CD14-positive monocyte (primary cell): ENCODE measurements around the gene IKZF3. TPM values are rescaled to one million over a fixed set of nuclear protein-coding genes. Genes with fewer than 3 reads are reported as not detected.

ENCODE experiments used
- DNase-seq, 3 donors: peaks; one replicate each; pipeline ENCODE4 v3.0.0-alpha.2; 2011 to 2022
- H2AFZ ChIP-seq: 2 replicates; pipeline ENCODE4 v1.6.0; 2012; ENCODE audit warnings: mild to moderate bottlenecking, low read depth, low read length, inconsistent platforms; ENCODE audit not compliant: insufficient read depth, poor library complexity, severe bottlenecking
- H3K27ac ChIP-seq, 2 donors: 1 replicate in 1 of 2; 2 replicates in 1 of 2; pipeline ENCODE4 v1.5.1; 2012 to 2013; ENCODE audit warnings: low read length in 2 of 2, control low read depth in 1 of 2, inconsistent platforms in 1 of 2, low read depth in 1 of 2, mild to moderate bottlenecking in 1 of 2
- H3K27me3 ChIP-seq, 2 donors: one replicate each; pipeline versions ENCODE4 v1.6.0 to v1.6.1; 2011 to 2013; ENCODE audit warnings: low read length in 2 of 2; ENCODE audit not compliant: control insufficient read depth in 2 of 2, insufficient read depth in 2 of 2
- H3K36me3 ChIP-seq, 2 donors: replicated peaks in 1 of 2; 1 replicate in 1 of 2; 2 replicates in 1 of 2; pipeline versions ENCODE4 v1.5.1 to v1.6.1; 2012 to 2013; ENCODE audit warnings: low read length in 2 of 2, control low read depth in 1 of 2, inconsistent platforms in 1 of 2, mild to moderate bottlenecking in 1 of 2; ENCODE audit not compliant: insufficient read depth in 2 of 2, control insufficient read depth in 1 of 2
- H3K4me1 ChIP-seq, 2 donors: 1 replicate in 1 of 2; 2 replicates in 1 of 2; pipeline versions ENCODE4 v1.5.1 to v1.6.1; 2012 to 2013; ENCODE audit warnings: low read length in 2 of 2, control low read depth in 1 of 2, inconsistent platforms in 1 of 2, mild to moderate bottlenecking in 1 of 2, moderate library complexity in 1 of 2; ENCODE audit not compliant: insufficient read depth in 2 of 2, control insufficient read depth in 1 of 2
- H3K4me2 ChIP-seq: replicated peaks from 2 replicates; pipeline ENCODE3; 2012; ENCODE audit warnings: low read length, moderate library complexity, mild to moderate bottlenecking; ENCODE audit not compliant: poor library complexity, severe bottlenecking; ENCODE audit errors: extremely low read depth
- H3K4me3 ChIP-seq, 3 experiments: fragments of 200-600 bp in 1 of 3; sonication (generic) in 1 of 3; replicated peaks in 1 of 3; 1 replicate in 2 of 3; 2 replicates in 1 of 3; pipeline ENCODE4 v1.5.1; 2011 to 2013; ENCODE audit warnings: low read length in 3 of 3, mild to moderate bottlenecking in 3 of 3, control low read depth in 2 of 3, low read depth in 2 of 3, inconsistent platforms in 1 of 3, moderate library complexity in 1 of 3
- H3K79me2 ChIP-seq: 2 replicates; pipeline ENCODE4 v1.6.0; 2012; ENCODE audit warnings: mild to moderate bottlenecking, control low read depth, inconsistent platforms, low read length, moderate library complexity; ENCODE audit not compliant: insufficient read depth
- H3K9ac ChIP-seq: 2 replicates; pipeline ENCODE4 v1.6.0; 2017; ENCODE audit warnings: low read length, mild to moderate bottlenecking; ENCODE audit not compliant: insufficient read depth, poor library complexity, severe bottlenecking
- H3K9me3 ChIP-seq, 2 donors: replicated peaks in 1 of 2; 1 replicate in 1 of 2; 2 replicates in 1 of 2; pipeline versions ENCODE4 v1.5.1 to v1.6.1; 2012 to 2013; ENCODE audit warnings: low read length in 2 of 2, control low read depth in 1 of 2; ENCODE audit not compliant: control insufficient read depth in 1 of 2, insufficient read depth in 1 of 2
- H4K20me1 ChIP-seq: 2 replicates; pipeline ENCODE4 v1.6.0; 2012; ENCODE audit warnings: mild to moderate bottlenecking, low read length, control low read depth, moderate library complexity; ENCODE audit not compliant: insufficient read depth
- H3K27ac Mint-ChIP-seq, 7 donors: one replicate each; pipeline ENCODE4 v1.8.0; 2020; ENCODE audit warnings: mild to moderate bottlenecking in 7 of 7, mixed read lengths in 7 of 7, moderate library complexity in 6 of 7, inconsistent platforms in 2 of 7
- H3K27me3 Mint-ChIP-seq, 3 donors: one replicate each; pipeline ENCODE4 v1.8.0; 2021 to 2022; ENCODE audit warnings: low read depth in 3 of 3, mild to moderate bottlenecking in 3 of 3, mixed read lengths in 3 of 3, moderate library complexity in 3 of 3, inconsistent platforms in 1 of 3
- H3K36me3 Mint-ChIP-seq, 2 donors: one replicate each; pipeline ENCODE4 v1.8.0; 2020; ENCODE audit warnings: mixed read lengths in 2 of 2, inconsistent platforms in 1 of 2, mild to moderate bottlenecking in 1 of 2
- H3K4me1 Mint-ChIP-seq: one replicate; pipeline ENCODE4 v1.8.0; 2020; ENCODE audit warnings: mild to moderate bottlenecking, mixed read lengths
- H3K4me3 Mint-ChIP-seq, 2 donors: one replicate each; pipeline ENCODE4 v1.8.0; 2020; ENCODE audit warnings: mild to moderate bottlenecking in 2 of 2, mixed read lengths in 2 of 2, moderate library complexity in 1 of 2
- H3K9me3 Mint-ChIP-seq, 7 donors: one replicate each; pipeline ENCODE4 v1.8.0; 2020 to 2022; ENCODE audit warnings: mixed read lengths in 7 of 7, mild to moderate bottlenecking in 6 of 7, moderate library complexity in 6 of 7, inconsistent platforms in 2 of 7
- CTCF ChIP-seq: fragments of 200-600 bp; IDR thresholded peaks from one replicate; pipeline ENCODE4 v1.8.0; 2022; ENCODE audit warnings: antibody characterized with exemption, mild to moderate bottlenecking
- WGBS: methylation state at CpG from one replicate; pipeline ENCODE4 v1.1.5; 2013; ENCODE audit warnings: missing lambda C conversion rate; ENCODE audit not compliant: insufficient coverage; 5-methylcytosine and 5-hydroxymethylcytosine counted together
- intact Hi-C, 2 donors: fragments of 100-400 bp; cut with micrococcal nuclease; formaldehyde crosslinking; loops; one replicate each; pipeline versions ENCODE4 v1.15.0 to v1.15.1; 2023
- polyA plus RNA-seq, 3 donors: library from polyadenylated mRNA; depleted of rRNA in 1 of 3; unstranded in 2 of 3; stranded (reverse) in 1 of 3; fragments of 300-500 nt in 2 of 3; fragments of >200 nt in 1 of 3; fragmentation: Illumina TruSeq in 2 of 3; gene quantifications; 1 replicate in 2 of 3; 2 replicates in 1 of 3; pipeline ENCODE4 v1.2.3, GENCODE V29; 2012 to 2021

IKZF3 gene
- polyA plus RNA-seq, 3 donors = 0.05 to 0.15 (median 0.05) TPM

- Mint-ChIP-seq H3K4me1 (peaks cover 27% of the 10 kb centered on the region), H3K4me3 (no peak overlapping the region), H3K9me3 (peaks cover 0 to 3% (median 0%) of the 10 kb centered on the region in 7 donors), H3K27me3 (peaks cover 8 to 24% (median 14%) of the 10 kb centered on the region in 3 donors), H3K27ac (peak overlapping the region in 3 of 7 donors; percentile 3 to 32 (median 12)), H3K36me3 (no peaks in the 10 kb centered on the region)
- Histone ChIP-seq H3K36me3 (no peaks in the 10 kb centered on the region), H3K27ac (no peak overlapping the region), H3K4me3 (no peak overlapping the region), H3K9me3 (no peaks in the 10 kb centered on the region), H3K4me2 (no peak overlapping the region), H3K9ac (no peak overlapping the region), H3K27me3 (no peaks in the 10 kb centered on the region), H3K4me1 (peaks cover 27 to 31% of the 10 kb centered on the region in 2 donors), H4K20me1 (no peaks in the 10 kb centered on the region), H2AFZ (no peak overlapping the region), H3K79me2 (no peaks in the 10 kb centered on the region)
- no peak for DNase-seq
- 94% methylated on average over 2 of the region's 13 CpGs for WGBS
- no peak for TF ChIP-seq CTCF
- intact Hi-C loops = loop anchor here (5.0 to 10.0 kb wide), 5 partner anchors 115 to 225 kb away; partner anchors contain the start of gene STARD3 (in 1 of the 2)
These were observed 111.8 kb downstream of the IKZF3 start for GRCh38 chr17:39752241-39752881.

GRCh38 chr17:39751637-39752036 lies 112.5 kb downstream of the IKZF3 start:
- Histone ChIP-seq H3K9ac (no peak overlapping the region), H3K79me2 (no peaks in the 10 kb centered on the region), H3K27me3 (no peaks in the 10 kb centered on the region), H3K36me3 (no peaks in the 10 kb centered on the region), H4K20me1 (no peaks in the 10 kb centered on the region), H3K9me3 (no peaks in the 10 kb centered on the region), H2AFZ (no peak overlapping the region), H3K4me3 (no peak overlapping the region), H3K27ac (no peak overlapping the region), H3K4me1 (peaks cover 26 to 31% of the 10 kb centered on the region in 2 donors), H3K4me2 (no peak overlapping the region)
- peaks cover 24% of the 10 kb centered on the region for H3K4me1 Mint-ChIP-seq
- H3K9me3 Mint-ChIP-seq = peaks cover 0 to 3% (median 0%) of the 10 kb centered on the region in 7 donors
- 96% methylated on average over 8 of the region's 10 CpGs for WGBS
- no peak for TF ChIP-seq CTCF
- H3K36me3 Mint-ChIP-seq = no peaks in the 10 kb centered on the region
- H3K27me3 Mint-ChIP-seq = peaks cover 6 to 26% (median 16%) of the 10 kb centered on the region in 3 donors
- intact Hi-C loops = loop anchor here (5.0 to 10.0 kb wide), 5 partner anchors 114 to 224 kb away; partner anchors contain the start of gene STARD3 (in 1 of the 2)
- no peak overlapping the region for H3K4me3 Mint-ChIP-seq
- no peak for DNase-seq
- H3K27ac Mint-ChIP-seq = peak overlapping the region in 1 of 7 donors; percentile 15
